Measurements from ENCODE around the gene NFS1. TPM values are rescaled to one million over a fixed set of nuclear protein-coding genes. Genes with fewer than 3 reads are reported as not detected.

Gene NFS1
- total RNA-seq, 1 experiment from 2014 or later, result 130 TPM

DNA sequence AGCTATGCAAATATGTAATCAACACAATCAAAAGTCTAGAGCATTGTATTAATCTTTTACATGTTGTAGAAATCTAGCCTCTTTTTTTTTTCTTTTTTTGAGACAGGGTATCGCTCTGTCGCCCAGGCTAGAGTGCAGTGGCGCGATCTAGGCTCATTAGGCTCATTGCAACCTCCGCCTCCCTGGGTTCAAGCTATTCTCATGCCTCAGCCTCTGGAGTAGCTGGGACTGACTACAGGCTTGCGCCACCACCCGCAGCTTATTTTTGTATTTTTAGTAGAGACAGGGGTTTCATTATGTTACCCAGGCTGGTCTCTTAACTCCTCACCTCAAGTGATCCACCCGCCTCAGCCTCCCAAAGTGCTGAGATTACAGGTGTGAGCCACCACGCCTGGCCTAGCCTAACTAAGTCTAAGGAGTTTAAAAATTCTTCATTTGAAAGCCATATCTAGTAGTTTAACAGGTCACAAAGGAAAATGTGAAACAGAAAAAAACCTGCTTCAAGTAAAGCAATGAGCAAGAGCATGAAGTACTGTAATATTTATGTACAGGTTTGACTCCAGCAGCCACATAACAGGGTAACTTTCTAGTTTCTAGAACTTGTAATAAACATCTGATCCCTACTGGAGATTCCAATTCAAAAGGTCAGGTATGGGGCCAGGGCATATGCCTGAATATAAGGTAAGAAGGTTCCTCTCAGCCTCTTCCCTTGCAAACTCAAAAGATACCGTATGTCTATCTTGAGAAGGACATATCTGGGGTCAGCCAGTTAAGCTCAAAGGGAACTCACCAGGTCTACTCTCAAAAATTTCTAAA is 38.8 kb downstream of the NFS1 start:
- no peak for DNase-seq (ENCODE audit: low read depth)
- in situ Hi-C loops (cut with HindIII; ENCODE audit: low pct_unique_long_range_greater_than_20kb, low sequenced_read_pairs), result no loop called here

DNA sequence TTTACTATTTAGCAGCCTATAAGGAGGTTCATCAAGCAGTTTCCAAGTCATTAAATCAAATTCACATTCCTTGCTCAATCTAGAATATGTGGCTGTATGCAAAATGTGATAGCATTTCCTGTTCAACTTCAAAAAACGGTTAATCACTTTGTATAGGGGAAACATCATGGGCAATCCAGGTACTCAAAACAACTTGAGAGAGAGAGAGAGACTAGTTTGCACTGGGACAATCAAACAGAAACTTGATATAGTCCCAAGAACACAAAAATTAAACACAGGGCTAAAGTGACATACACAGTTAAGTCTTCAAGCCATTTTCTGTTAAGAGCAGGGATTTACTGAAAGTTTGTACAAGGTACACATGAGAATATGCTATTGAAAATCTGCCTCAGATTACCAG is 41.9 kb downstream of the NFS1 start:
- no peak for DNase-seq (ENCODE audit: low read depth)
- in situ Hi-C loops (cut with HindIII; ENCODE audit: low pct_unique_long_range_greater_than_20kb, low sequenced_read_pairs), result no loop called here

DNA sequence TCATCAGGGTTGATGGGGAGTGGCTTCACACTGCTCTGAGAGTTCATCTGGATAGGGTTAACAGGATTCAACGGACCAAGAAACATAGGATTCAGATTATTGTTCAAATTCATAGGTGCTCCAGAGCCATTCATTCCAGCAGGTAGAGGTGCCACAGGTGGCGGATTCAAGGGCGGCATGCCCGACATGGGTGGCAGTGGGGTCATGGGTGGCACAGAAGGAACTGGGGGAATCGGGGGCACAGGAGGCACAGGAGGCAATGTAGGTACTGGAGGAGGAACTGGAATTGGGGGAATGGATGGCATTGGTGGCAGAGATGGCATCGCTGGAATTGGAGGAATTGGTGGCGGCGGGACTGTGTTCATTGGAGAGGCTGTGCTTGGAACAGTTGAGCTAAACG is 44.7 kb downstream of the NFS1 start:
- DNase-seq (ENCODE audit: low read depth), result no peak
- in situ Hi-C loops (cut with HindIII; ENCODE audit: low pct_unique_long_range_greater_than_20kb, low sequenced_read_pairs), result no loop called here

DNA sequence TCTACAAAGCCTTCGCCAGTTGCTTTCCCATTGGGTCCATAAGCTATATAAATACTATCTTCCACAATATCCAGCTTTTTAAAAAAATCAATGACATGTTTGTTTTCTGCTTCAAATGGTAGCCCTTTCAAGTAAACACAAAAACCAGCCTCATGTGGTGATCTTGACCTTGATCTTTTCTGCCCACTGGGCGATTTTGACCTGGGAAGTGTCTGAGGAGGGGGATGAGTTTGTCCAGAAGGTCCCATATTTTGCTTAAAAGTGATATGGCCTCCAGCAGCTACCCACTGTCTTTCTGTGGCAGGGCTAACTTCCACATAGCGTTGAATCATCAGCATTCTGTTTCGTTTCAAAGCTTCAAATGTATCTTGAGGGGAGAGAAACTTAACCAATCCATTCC is 45.3 kb downstream of the NFS1 start:
- in situ Hi-C loops (cut with HindIII; ENCODE audit: low pct_unique_long_range_greater_than_20kb, low sequenced_read_pairs), result no loop called here
- no peak for DNase-seq (ENCODE audit: low read depth)

DNA sequence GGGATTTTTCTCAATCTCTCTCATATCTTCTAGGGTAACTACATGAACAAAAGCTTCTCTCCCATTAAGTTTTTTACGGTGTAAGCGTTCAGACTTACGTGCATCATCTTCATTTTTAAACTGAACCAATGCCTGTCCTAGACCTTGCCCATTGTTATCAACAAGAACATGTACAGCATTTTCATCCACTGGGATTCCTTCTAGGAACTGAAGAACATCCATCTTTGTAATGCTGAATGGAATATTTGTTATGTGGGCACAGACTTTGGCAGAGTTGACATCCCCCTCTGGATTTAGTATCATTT is 45.8 kb downstream of the NFS1 start:
- in situ Hi-C loops (cut with HindIII; ENCODE audit: low pct_unique_long_range_greater_than_20kb, low sequenced_read_pairs), result no loop called here
- DNase-seq (ENCODE audit: low read depth), result no peak

DNA sequence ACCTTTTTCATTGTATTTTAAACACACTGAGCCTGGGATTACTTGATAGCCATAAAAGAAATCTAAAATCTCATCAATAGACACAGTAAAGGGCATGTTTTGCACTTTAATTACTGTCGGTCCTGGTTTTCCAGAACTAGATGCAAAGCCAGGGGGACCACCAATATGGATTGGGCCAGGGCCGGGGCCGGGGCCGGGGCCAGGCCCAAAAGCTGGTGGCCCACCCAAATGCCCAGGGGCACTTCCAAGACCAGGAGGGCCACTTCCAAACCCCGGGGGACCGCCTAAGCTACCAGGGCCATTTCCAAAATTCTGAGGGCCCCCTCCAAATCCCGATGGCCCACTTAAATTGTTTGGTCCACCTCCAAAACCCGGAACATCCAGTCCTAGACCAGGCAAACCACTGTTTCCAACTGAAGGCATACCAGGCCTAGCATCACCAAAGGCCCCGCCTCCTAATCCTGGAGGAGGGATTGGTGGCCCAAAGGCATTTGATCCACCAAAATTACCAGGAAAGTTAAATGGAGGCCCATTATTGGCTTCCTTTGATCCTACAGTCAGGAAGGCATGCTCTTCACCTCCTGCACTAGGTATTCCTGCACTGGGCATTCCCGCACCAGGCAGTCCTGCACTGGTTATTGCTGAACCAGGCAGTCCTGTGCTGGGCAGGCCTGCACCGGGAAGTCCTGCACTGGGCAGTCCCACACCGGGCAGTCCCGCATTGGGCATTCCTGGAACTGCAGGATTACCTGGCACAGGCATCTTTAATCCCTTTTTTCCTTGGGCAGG is 46.3 kb downstream of the NFS1 start:
- in situ Hi-C loops (cut with HindIII; ENCODE audit: low pct_unique_long_range_greater_than_20kb, low sequenced_read_pairs), result no loop called here
- no peak for DNase-seq (ENCODE audit: low read depth)

DNA sequence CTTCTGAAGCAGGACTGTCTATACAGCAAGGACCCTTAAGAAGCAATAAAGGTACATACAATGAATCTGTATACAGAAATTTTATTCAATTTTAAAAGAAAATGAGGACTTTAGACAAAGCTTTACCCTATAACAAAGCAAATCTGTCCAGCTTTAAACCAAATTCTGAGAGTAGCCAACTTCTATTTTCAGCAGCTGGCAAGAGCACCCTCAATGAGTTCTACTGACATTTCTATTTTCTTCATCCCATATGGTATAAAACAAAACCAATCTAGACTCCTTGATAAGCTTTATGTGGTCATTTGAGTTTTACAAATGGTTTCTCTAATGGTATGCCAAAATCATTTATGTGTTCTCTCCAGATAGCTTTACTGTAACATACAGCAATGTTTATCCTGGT is 47.2 kb downstream of the NFS1 start:
- DNase-seq (ENCODE audit: low read depth), result no peak
- in situ Hi-C loops (cut with HindIII; ENCODE audit: low pct_unique_long_range_greater_than_20kb, low sequenced_read_pairs), result no loop called here

DNA sequence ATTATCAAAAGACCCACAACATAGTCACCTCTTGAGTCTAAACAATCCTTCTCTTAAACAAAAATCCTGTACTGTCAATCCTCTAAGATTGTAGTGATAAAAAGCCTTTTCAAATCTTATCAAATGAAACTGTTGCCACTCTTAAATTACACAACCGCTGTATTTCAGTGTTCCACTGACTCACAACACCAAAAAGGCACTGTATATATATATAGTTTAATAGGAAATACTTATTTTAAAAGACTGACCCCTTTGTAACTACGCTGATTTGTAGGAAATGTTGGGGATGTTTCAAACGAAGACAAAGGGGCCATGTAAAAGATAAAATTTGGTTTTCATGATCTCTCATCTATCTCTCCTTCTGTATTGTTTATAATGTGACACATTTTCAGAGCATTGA is 48.5 kb downstream of the NFS1 start:
- DNase-seq (ENCODE audit: low read depth), result no peak
- in situ Hi-C loops (cut with HindIII; ENCODE audit: low pct_unique_long_range_greater_than_20kb, low sequenced_read_pairs), result no loop called here

DNA sequence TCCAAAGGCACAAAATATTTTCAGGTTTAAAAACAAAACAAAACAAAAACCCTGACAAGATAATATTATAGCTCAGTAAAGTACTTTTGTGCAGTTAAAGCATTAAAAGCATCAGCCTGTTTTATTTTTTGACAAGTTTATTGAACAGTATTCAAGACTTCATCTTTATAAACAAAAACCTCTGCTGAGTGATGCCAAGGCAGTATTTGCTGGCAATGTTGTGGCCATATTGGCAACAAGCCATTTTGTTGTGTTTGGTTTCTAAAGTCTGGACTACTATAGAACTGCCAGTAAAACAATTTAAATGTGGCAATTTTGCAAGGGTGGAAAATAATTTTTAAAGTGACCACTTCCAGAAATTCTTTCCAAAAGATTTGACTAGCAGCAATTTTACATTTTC is 50.3 kb downstream of the NFS1 start:
- in situ Hi-C loops (cut with HindIII; ENCODE audit: low pct_unique_long_range_greater_than_20kb, low sequenced_read_pairs), result no loop called here
- DNase-seq (ENCODE audit: low read depth), result no peak

DNA sequence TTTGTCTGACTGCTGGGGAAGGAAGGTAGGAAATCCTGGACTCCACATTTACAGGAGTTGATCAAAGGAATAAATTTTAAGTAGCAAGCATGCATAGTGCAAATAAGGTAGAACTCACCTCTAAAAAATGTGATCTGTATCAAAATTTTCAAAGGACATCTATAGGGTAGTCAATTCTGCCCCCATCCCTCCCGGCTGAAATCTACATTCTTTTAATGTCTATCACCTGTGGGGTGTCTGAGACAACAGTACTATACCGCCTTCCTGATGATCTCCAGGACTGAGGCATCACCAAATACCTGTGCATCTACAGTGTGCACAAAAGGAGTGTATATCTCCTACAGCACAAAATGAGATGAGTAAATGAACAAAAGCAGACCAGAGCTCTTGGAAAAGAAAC is 54.3 kb downstream of the NFS1 start:
- no peak for DNase-seq (ENCODE audit: low read depth)
- in situ Hi-C loops (cut with HindIII; ENCODE audit: low pct_unique_long_range_greater_than_20kb, low sequenced_read_pairs), result no loop called here

DNA sequence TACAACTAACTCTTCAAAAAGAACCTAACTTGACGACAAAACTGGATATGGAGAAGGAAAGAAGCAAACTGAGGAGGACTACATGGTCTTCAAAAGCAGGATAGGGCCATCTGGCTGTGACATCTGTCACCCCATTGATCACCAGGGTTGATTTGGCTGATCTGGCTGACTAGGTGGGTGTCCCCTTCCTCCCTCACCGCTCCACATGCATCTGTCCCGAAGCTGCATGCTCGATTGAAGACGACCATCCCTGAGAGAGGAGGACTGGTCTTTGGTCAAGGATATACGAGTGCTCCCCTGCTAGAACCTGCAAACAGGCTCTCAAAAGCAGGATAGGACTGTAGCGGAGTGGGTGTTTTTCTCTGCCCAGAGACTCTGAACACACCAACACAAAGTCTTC is 56.1 kb downstream of the NFS1 start:
- DNase-seq (ENCODE audit: low read depth), result no peak
- in situ Hi-C loops (cut with HindIII; ENCODE audit: low pct_unique_long_range_greater_than_20kb, low sequenced_read_pairs), result no loop called here

DNA sequence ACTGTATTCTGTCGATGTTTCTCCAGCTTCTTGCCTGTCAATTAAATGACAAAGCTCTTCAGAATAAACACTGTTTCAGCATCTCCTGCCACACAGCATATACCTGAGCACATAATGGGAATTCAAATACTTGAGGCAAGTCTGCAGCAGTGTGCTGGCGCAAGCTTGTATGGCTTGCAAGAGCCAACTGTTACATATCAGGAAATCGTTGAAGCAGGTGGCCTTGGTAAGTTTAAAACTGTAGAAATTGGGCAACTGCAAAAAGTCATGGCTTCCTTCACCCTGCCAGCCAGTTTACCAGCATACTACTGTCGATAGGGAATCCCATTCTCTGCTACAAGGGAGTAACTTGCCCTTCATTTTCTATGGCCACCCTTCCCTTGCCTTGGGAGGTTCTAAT is 57.4 kb downstream of the NFS1 start:
- in situ Hi-C loops (cut with HindIII; ENCODE audit: low pct_unique_long_range_greater_than_20kb, low sequenced_read_pairs), result no loop called here
- DNase-seq (ENCODE audit: low read depth), result no peak

DNA sequence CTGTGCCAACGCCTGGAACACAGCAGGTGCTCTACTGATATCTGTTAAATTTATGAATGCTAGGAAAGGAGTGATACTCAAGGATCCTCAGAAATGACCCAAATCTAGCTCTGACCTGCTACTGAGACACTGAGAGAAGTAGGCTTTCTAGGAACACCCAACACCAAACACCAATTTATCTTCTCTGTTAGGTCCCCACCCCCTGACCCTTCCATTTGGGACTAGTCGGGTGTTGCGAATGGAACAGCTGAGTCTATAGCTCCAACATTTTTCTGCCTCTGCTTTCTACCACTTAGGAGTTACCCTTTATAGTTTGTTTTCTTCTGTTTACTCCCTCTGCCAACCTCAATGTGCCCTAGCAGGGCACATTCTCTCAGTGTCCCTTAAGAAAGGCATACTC is 58.4 kb downstream of the NFS1 start:
- in situ Hi-C loops (cut with HindIII; ENCODE audit: low pct_unique_long_range_greater_than_20kb, low sequenced_read_pairs), result no loop called here
- no peak for DNase-seq (ENCODE audit: low read depth)

DNA sequence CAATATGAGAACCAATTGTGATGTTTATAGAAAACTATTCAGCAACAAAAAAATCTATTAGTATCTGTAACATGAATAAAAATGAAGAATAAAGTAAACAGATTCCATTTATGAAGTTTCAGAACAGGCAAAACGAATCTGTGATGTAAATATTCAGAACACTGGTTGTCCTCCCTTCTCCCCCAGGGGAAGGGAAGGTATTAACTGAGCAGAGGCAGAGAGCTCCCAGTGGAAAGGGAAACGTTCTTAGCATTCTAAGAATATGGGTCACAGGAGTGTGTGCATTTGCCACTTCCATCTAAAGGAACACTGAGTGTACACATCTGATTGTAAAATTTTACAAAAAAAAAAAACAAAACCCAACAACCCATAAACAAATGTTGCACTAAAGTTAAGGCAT is 60.4 kb downstream of the NFS1 start:
- DNase-seq (ENCODE audit: low read depth), result no peak
- in situ Hi-C loops (cut with HindIII; ENCODE audit: low pct_unique_long_range_greater_than_20kb, low sequenced_read_pairs), result no loop called here

DNA sequence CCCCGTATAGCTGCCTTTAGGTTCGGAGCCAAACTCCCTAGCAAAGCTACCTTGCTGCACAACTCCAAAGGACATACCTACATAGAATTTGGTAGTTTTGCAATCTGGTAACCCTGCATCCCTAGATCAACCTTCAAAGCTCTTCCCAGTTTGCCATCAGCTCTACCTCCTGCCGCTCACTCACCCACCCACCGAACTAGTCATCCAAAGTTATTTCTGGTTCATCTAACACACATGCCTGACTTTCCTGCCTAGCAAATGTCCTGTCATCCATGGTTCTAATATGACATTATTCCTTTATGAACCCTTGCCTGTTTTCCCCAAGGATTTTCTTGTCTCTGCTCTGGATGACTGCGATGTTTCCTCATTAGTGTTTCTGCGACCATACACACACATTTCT is 61.9 kb downstream of the NFS1 start:
- DNase-seq (ENCODE audit: low read depth), result no peak
- in situ Hi-C loops (cut with HindIII; ENCODE audit: low pct_unique_long_range_greater_than_20kb, low sequenced_read_pairs), result no loop called here

DNA sequence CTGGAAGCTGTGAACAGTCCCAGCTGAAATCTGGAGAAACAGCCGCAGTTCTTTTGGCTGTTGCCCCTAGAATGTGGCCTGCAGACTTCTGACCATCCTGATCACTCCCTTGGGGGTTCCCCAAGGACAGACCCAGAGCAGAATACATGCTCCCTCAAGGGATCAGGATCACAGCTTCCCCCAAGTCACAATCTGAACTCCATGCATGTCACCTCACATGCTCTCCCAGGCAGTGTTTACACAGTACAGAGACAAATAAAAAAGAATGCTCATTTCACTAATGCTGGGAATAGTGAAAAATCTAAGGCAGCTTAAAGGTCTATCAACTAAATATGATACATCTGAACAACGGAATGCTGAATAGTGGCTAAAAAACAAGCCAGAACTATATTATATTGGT is 63.1 kb downstream of the NFS1 start:
- in situ Hi-C loops (cut with HindIII; ENCODE audit: low pct_unique_long_range_greater_than_20kb, low sequenced_read_pairs), result no loop called here
- no peak for DNase-seq (ENCODE audit: low read depth)

DNA sequence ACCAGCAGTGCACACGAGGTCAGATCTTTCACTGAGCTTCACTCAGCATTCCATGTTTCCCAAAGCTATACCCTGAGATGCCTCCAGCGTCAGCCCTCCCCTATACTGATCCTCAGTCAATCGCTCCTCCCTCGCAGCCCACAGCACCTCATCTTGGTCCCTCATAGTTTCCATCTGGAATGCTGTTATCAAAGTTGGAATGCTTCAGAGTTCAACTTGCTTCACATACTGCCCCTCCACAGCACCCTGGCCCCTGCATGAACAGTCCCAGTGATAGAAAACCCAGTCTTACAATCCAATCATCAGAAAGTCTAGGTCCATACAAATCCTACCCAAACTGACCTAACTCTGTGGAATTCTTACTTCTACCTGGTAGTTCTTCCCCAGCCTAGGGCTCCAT is 63.5 kb downstream of the NFS1 start:
- in situ Hi-C loops (cut with HindIII; ENCODE audit: low pct_unique_long_range_greater_than_20kb, low sequenced_read_pairs), result no loop called here
- DNase-seq (ENCODE audit: low read depth), result no peak

DNA sequence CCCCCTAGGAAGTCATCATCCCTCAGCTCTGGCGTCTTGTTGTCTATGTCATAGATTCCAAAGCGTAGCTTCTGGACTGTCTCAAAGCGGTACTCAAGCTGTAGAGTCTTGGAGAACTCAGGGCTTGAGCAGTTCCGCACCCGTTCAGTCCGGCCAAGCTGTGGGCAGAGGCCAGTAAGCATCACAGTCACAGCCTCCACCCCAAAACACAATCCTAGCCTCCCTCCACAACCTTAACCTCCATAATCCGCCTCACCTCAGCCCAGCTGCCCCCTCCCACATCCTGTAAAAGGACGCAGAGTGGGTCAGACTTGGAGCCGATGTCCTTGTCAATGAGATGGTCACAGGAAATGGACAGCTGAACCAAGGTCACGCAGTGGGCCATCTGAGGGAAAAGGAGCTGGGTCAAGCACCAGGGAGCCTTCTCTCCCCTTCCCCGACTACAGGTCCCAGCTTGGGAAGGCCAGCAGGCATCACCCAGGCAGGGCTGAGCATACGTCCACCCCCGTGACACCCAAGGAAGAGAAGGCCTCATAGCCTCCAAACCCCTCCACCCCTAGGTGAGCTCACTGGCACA is 66.5 kb downstream of the NFS1 start:
- in situ Hi-C loops (cut with HindIII; ENCODE audit: low pct_unique_long_range_greater_than_20kb, low sequenced_read_pairs), result no loop called here
- no peak for DNase-seq (ENCODE audit: low read depth)

DNA sequence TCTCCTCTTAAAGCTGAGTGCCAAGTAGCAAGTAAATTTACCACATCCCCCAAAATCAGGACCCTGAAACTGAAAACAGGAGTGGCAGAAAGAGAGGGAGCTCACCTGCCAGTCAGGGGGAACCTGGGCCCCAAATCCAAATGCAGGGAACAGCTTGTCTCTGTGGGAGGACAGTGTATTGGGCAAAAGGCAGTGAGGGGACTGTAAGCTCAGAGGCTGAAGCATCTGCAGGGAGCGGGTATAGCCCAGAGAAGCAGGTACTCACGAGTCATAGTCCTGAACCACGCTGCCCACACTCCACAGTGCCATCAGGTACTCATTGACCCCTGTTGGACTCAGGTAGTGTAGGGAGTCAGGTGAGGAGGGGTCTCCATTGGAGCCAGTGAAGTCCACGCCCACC is 68.5 kb downstream of the NFS1 start:
- DNase-seq (ENCODE audit: low read depth), result no peak
- in situ Hi-C loops (cut with HindIII; ENCODE audit: low pct_unique_long_range_greater_than_20kb, low sequenced_read_pairs), result no loop called here
